GM12892 (cell line): ENCODE measurements around the gene DYNC2H1.

ENCODE experiments used
- POLR2A ChIP-seq: IDR thresholded peaks from 2 replicates; pipeline ENCODE4 v1.6.1; 2011; ENCODE audit warnings: low read depth, low read length, control low read depth
- POLR2AphosphoS5 ChIP-seq: IDR thresholded peaks from 2 replicates; pipeline ENCODE4 v1.6.1; 2011; ENCODE audit warnings: low read depth, low read length, control low read depth

- TF ChIP-seq POLR2AphosphoS5 (no peak), POLR2A (no peak)
Observed at GRCh38 chr11:103272876-103273275, 163.7 kb downstream of the DYNC2H1 start.
